TTC549 (cell line): ENCODE data around the gene CLRN3.

Experiments used
- FAIRE-seq: peaks from 2 replicates; lab custom pipeline; 2012; peaks lifted over from hg19 to GRCh38; lab: Jason Lieb, UNC

The CLRN3 gene

DNA sequence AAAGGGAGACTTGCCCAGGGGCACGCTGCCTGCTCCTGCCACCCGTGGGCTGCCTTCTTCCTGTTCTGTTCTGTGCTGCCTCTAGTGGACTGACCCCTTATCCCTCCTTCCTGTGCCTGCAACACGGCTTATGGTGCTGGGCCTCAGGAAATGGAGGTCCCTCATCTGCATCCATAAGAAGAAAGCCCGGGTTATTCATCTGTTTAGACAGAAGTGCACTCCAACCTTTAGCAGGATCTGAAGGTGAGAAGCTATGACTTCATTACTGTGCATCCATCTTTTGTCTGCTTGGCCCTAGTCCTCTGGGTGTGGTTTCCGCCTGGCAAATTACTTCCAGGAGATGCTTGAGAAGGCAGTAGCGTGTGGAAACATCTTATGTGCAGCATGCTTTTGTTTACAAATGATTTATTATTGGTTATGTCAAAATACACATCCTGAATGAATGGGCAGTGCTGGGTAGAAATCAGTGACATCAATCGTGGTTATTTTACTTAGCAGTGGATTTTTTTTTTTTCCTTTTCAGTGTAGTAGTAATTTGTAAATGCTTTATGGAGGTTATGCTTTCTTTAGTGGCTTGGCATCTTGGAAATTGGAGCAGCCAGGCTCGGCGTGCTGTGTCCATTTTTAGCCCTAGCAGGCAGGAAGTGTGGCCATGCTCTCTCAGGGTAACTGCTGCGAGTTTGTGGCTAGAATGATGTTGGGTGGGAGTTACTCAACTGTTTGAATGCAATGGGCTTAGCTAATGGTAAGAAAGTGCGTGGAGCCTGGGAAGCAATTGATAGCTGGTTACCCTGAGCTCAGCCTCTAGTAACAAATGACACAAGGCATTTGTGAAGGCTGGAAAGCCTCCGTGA lies 26.9 kb upstream of the CLRN3 start:
- no peak for FAIRE-seq

DNA sequence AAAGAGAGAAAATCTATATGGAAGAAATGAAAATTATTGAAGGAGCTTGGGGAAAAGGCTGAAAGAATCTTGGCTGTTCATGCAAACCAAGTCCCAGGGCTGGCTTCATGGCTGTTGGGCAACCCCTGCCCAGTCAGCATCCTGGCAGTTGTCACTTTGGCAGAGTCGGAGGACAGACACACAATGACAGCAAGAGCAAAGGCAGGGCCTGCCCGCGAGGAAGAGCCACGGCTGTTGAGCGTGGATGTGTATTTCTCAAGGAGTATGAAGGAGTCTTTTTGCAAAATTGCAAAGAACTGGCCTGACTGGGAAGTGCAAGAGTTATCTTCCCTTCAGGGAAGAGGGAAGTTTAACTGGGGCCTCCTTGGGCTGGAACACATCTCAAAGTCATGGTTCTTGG lies 25.8 kb upstream of the CLRN3 start:
- FAIRE-seq, result no peak

DNA sequence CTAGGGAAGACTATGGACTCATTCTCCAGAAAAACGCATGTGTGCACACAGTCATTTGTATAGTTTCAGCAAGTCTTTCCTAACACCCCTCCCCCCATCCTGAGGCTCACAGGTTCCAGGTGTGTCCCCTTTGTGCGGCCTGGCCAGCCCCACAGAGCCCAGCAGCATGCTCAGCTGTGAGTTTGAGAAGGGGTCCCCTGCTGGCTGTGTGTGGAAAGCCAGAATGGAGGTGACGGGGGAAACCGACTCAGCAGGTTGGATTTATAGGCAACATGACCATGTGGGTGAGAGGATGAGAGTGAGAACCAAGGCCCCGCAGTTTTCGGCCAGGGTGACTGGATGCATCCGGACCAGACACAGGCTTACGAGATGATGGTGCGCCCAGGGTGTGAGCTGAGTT lies 24.1 kb upstream of the CLRN3 start:
- no peak for FAIRE-seq

DNA sequence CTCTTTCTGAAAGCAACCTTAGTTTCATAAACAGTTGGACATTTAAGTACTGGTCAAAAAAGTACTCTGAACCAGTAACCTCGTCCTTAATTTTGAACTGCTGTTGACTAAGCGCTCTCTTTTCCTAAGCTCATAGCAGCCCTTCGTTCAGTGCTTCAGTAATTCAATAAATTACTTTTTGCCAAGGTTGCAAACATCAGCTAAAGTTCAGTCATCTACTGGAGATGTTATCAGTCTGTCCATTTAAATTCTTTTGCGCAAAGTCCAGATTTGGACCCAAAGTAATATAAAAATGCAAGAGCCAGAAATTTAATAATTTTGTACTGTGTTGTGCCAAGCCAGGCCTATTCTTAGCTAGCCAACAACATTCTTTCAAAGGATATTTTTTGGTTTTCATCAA lies 22.6 kb upstream of the CLRN3 start:
- FAIRE-seq, result no peak

GRCh38 chr10:127913368-127913759 lies 20.6 kb upstream of the CLRN3 start:
- FAIRE-seq, result no peak

DNA sequence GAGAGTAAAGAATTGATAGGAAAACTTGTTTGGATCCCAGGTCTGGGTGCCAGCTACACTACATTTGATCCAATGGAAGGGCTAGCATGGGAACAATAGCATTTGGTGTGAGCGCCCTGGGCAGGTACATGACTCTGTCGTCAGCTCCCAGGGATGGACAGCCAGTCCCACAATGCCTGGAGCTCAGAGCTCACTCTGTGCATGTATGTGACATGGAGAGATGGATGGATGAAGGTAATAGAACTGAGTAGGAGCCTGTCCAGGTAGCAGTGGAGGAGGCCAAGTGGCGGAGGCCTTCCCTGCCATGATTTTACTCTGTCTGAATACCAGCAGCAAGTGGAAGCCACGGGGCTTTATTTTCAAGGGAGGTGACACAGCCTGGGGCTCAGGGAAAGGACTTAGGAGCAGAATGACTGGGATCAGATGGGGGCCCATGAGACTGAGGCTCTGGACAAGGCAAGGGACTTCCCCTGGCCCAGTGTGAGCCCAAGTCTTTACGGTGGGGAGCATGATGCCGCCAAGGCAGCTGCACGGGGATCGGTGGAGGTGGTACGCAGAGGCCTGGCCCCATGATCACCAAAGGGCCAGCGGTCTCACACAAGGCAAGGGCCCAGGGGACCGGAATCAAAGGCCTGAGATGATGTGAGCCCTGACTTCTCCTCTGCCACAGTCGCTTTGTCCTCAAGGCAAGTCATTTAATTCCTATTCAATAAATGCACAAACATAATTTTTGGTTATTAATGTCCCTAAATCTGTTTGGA lies 20.0 kb upstream of the CLRN3 start:
- FAIRE-seq, result no peak

GRCh38 chr10:127911867-127912257 lies 19.1 kb upstream of the CLRN3 start:
- no peak for FAIRE-seq

DNA sequence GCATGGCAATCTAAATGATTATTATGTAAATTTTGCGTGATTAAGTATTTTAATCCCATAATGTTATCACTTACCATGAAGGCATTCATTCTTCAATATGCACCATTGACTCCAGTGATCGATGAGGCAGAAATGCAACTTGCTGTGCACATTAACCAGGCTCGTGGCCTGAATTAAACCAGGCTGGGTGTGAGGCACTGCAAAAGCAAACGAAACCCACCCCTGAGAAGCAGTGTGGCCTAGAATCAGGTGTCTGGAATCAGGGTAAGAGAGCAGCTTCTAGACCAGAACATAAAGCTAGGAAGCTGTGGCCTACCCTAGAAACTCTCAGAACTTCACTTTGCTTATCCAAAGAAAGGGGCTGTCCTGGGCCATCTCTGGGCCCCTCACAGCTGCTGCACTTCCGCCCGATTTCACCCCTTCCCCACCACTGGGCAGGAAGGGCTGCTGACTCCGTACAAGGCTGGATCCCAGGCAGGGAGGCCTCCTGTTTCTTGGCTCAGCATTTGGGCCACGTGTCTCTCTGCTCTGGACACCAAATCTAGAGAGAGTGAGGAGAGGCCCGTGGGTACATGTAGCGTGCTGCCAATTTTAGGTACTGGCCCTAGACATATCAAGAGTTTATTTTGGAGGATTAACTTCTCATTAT lies 18.6 kb upstream of the CLRN3 start:
- FAIRE-seq, result no peak

- FAIRE-seq, result no peak
Observed at GRCh38 chr10:127910464-127910770, 17.7 kb upstream of the CLRN3 start.

DNA sequence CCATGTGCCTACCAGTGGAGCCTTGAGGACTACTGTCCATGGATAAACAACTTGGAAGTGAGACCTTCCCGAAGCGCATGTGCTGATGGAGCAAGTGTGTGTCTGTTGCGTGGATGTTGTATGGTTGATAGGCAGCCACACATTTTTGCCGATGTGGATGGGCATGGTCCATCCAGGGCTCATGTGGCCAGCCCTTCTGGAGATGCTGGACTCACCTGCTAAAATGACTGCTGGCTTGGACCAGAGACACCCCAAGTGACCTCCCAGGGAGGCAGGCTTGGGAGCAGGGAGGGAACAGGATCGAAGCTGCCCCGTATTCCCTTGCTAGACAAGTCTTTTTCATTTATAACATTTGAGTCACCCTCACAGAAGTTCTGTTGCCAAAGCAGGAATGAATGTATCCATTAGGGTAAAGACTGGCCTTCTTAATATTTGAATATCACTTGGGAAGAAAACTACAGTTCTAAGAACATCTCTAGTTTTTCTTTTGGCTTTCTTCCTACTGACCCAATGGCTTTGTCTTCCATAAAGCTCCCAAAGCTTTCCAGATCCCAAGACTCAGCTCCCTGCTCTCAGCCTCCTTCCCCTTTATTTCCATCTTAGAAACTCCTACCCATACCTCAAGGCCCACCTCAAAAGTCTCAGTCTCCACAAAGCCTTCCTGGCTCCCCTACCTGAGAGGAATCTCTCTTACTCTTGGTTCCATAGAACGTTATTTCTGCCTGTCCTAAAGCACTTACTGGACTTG lies 17.1 kb upstream of the CLRN3 start:
- no peak for FAIRE-seq

DNA sequence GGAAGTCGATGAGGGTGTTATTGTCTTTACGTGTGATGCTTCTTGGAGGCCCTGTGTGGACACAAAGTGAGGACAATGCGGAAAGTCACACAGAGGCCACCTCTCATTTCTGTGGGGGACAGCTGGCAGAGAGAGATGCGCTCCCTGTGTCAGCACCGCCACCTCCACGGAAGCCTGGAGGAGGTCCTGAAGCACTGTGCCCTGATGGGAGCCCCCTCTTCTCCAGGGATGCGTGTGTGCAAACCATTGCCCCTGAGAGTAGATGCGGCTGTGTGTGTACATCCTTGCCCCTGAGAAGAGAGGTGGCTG lies 16.2 kb upstream of the CLRN3 start:
- FAIRE-seq, result no peak

DNA sequence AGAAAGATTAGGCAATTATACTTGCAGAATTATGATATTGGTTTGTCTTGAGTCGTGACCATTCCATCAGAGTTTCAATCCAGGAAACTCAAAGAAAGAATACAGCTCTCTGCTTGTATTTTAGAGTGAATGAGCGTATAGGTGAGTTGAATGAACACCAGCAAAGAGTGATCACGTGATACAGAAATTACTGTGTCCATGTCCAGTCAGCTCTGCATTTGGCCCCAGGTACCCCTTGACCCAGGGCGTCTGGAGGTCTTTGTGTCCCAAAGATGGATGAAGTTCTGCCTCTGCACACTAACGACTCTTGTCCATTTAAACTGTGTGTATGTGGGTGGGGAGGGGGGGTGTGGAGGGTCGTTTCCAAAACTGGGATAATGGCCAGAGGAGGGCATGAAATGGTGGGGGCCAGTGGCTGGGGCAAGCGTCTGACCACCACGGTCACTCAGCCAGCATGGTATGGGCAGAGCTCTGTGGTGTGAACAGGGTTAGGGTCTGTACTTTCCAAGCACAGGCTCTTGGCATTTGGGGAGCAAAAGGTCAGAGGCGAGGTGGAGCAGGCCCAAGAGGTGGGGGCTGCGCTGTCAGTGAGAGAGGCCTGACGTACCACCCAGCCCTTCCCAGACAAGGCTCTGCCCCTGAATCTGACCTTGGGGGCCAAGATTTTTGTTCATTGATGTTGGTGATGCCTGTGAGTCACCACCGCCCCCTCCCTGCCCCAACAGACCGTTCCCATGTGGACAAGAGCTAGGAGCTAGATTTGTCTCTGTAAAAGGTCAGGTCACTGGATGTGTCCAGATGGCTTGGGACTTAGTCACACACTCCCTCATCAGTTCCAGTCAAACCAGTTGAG lies 15.6 kb upstream of the CLRN3 start:
- no peak for FAIRE-seq

GRCh38 chr10:127907411-127908105 lies 14.8 kb upstream of the CLRN3 start:
- FAIRE-seq, result no peak

DNA sequence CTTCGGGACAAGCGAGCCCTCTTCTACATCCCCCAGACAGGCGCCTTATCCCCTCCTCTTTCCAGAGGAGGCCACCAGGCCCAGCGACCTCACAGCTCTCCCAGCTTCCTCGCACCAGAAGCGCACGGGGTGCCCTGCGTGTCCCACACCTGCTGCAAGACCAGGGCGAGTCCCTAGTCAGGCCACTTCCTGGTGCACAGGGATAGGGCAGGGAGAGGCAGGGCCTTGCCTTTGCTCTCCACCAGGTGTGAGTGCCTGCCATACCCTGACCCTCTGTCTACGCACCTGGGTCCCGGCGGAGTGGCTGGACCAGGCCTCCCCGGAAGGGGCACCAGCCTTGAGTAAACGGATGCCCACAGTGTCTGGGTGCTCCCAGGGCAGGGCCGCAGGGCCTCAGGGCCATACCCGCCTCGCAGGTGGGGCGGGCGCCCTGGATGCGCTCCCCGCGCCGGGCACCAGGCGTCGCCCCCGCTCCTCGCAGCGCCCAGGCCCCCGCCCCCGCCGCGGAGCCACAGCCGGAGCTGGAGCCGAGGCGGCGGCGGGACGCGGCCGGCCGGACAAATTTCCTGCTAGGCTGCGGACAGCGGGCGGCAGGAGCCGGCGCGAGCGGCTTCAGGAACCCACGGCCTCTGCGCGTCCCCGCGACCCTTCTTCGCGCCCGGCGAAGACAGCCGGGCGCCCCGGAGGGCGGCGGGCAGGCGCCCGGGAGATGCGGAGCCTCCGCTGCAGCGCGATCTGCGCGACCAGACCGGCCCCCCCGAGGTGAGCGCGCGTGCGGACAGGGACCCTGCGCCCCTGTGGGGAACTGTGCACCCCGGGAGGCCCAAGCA lies 14.0 kb upstream of the CLRN3 start, which contains the start of gene PTPRE:
PTPRE (plus strand) TSS at position 556 of the 830 bp plus-strand sequence. CDS start 133,779 bp downstream, outside the sequence.
- FAIRE-seq, result no peak

- FAIRE-seq, result no peak
Observed at GRCh38 chr10:127905848-127906261, 13.1 kb upstream of the CLRN3 start.

- FAIRE-seq, result no peak
Observed at GRCh38 chr10:127905001-127905847, 12.5 kb upstream of the CLRN3 start.

DNA sequence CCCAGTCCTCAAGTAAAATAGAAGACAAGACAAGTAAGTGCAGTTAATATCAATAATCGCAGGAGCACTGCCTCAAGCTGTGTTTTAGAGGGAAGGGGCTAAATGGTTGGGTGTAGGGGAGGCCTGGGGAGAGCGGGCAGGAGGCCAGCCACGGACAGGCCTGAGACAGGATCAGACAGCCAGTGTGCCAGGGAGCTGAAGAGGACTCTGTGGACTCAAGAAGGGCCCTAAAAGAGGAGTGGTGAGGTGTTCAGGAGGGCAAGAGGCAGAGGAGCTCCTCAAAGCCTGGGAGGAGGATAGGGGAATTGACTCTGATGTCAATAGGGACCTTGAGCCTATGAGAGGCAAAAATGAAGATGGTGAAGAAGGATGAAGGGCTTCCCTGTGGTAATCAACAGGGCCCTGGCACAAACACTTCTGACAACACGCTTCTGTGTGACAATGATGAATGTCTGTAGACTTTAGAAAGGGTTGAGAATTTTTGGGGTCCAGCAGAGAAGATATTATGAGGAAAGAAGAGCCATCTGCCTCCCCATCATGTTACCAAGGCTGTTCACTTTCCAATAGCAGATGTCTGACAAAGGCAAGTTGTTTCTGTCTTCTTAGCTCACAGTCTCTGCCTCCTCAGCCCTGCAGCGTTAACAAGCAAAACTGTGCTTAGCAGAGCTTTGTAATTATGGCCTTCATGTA lies 11.7 kb upstream of the CLRN3 start:
- no peak for FAIRE-seq

GRCh38 chr10:127903789-127904188 lies 11.0 kb upstream of the CLRN3 start:
- FAIRE-seq, result no peak
